Measurements from ENCODE around the gene MARCOL. TPM values are rescaled to one million over a fixed set of nuclear protein-coding genes. Genes with fewer than 3 reads are reported as not detected.

The MARCOL gene
- total RNA-seq, 2 experiments from 2014 or later = not detected

GRCh38 chr5:148221508-148221907, 16.8 kb upstream of the MARCOL start:
- ATAC-seq = no peak
- ChIA-PET CTCF (interaction anchor here (0.6 kb wide), 1 partner anchor 44 kb away, joined by 3 read pairs; no protein-coding TSS in a partner anchor), POLR2A (no interaction called here)

GRCh38 chr5:148224117-148224742, 14.1 kb upstream of the MARCOL start:
- Mint-ChIP-seq H3K4me3 (no peak overlapping the region), H3K36me3 (ENCODE audit: low read depth) (no peaks in the 10 kb centered on the region), H3K27ac (no peak overlapping the region), H3K4me1 (no peaks in the 10 kb centered on the region), H3K27me3 (peaks cover 2% of the 10 kb centered on the region), H3K9me3 (ENCODE audit: low read depth) (no peaks in the 10 kb centered on the region)
- ChIA-PET CTCF (no interaction called here), POLR2A (no interaction called here)
- no peak for ATAC-seq
- no peak for DNase-seq
- intact Hi-C loops (cut with DNase I, micrococcal nuclease) = no loop called here

More at GRCh38 chr5:148221508-148221907, 16.8 kb upstream of the MARCOL start:
- Mint-ChIP-seq H3K9me3 (ENCODE audit: low read depth) (no peaks in the 10 kb centered on the region), H3K36me3 (ENCODE audit: low read depth) (no peaks in the 10 kb centered on the region), H3K4me1 (no peaks in the 10 kb centered on the region), H3K27ac (no peak overlapping the region), H3K27me3 (peaks cover 2% of the 10 kb centered on the region), H3K4me3 (no peak overlapping the region)
- intact Hi-C loops (cut with DNase I, micrococcal nuclease) = no loop called here
- DNase-seq = no peak

GRCh38 chr5:148228392-148228984, 9.8 kb upstream of the MARCOL start:
- Mint-ChIP-seq H3K4me1 (no peaks in the 10 kb centered on the region), H3K9me3 (ENCODE audit: low read depth) (peaks cover 1% of the 10 kb centered on the region), H3K36me3 (ENCODE audit: low read depth) (no peaks in the 10 kb centered on the region), H3K27ac (no peak overlapping the region), H3K27me3 (no peaks in the 10 kb centered on the region), H3K4me3 (no peak overlapping the region)
- intact Hi-C loops (cut with DNase I, micrococcal nuclease) = no loop called here
- DNase-seq (no peak), ATAC-seq (no peak)
- POLR2A ChIA-PET = no interaction called here
- CTCF ChIA-PET = no interaction called here

- H3K9me3 Mint-ChIP-seq (ENCODE audit: low read depth) = peaks cover 1% of the 10 kb centered on the region
- H3K27me3 Mint-ChIP-seq = no peaks in the 10 kb centered on the region
- intact Hi-C loops (cut with DNase I, micrococcal nuclease) = no loop called here
- H3K36me3 Mint-ChIP-seq (ENCODE audit: low read depth) = no peaks in the 10 kb centered on the region
- H3K27ac Mint-ChIP-seq = no peak overlapping the region
- no peaks in the 10 kb centered on the region for H3K4me1 Mint-ChIP-seq
- POLR2A ChIA-PET = no interaction called here
- no peak for ATAC-seq
- no peak for DNase-seq
- CTCF ChIA-PET = no interaction called here
- no peak overlapping the region for H3K4me3 Mint-ChIP-seq
These were observed 8.5 kb upstream of the MARCOL start for GRCh38 chr5:148229840-148230239.

- intact Hi-C loops (cut with DNase I, micrococcal nuclease) = no loop called here
- ATAC-seq = no peak
- no peaks in the 10 kb centered on the region for H3K4me1 Mint-ChIP-seq
- DNase-seq = no peak
- H3K27ac Mint-ChIP-seq = no peak overlapping the region
- H3K27me3 Mint-ChIP-seq = no peaks in the 10 kb centered on the region
- H3K36me3 Mint-ChIP-seq (ENCODE audit: low read depth) = no peaks in the 10 kb centered on the region
- H3K9me3 Mint-ChIP-seq (ENCODE audit: low read depth) = peaks cover 1% of the 10 kb centered on the region
- CTCF ChIA-PET = no interaction called here
- POLR2A ChIA-PET = no interaction called here
- H3K4me3 Mint-ChIP-seq = no peak overlapping the region
These were observed 8.1 kb upstream of the MARCOL start for GRCh38 chr5:148230240-148230639.

GRCh38 chr5:148237785-148238417, 424 bp upstream of the MARCOL start:
- Mint-ChIP-seq H3K4me1 (no peaks in the 10 kb centered on the region), H3K36me3 (ENCODE audit: low read depth) (no peaks in the 10 kb centered on the region), H3K4me3 (no peak overlapping the region), H3K27me3 (peaks cover 6% of the 10 kb centered on the region), H3K27ac (no peak overlapping the region), H3K9me3 (ENCODE audit: low read depth) (no peaks in the 10 kb centered on the region)
- DNase-seq = no peak
- no peak for ATAC-seq
- intact Hi-C loops (cut with DNase I, micrococcal nuclease) = no loop called here
- ChIA-PET POLR2A (no interaction called here), CTCF (interaction anchor here (0.6 kb wide), 1 partner anchor 880 kb away, joined by 3 read pairs; no protein-coding TSS in a partner anchor)

GRCh38 chr5:148248894-148249293, 10.6 kb downstream of the MARCOL start:
- ATAC-seq = no peak
- Mint-ChIP-seq H3K27me3 (peaks cover 5% of the 10 kb centered on the region), H3K4me3 (no peak overlapping the region), H3K4me1 (no peaks in the 10 kb centered on the region), H3K9me3 (ENCODE audit: low read depth) (peaks cover 4% of the 10 kb centered on the region), H3K27ac (no peak overlapping the region), H3K36me3 (ENCODE audit: low read depth) (no peaks in the 10 kb centered on the region)
- no peak for DNase-seq
- ChIA-PET POLR2A (no interaction called here), CTCF (no interaction called here)
- intact Hi-C loops (cut with DNase I, micrococcal nuclease) = no loop called here

- DNase-seq (no peak), ATAC-seq (no peak)
- CTCF ChIA-PET = no interaction called here
- Mint-ChIP-seq H3K27ac (no peak overlapping the region), H3K9me3 (ENCODE audit: low read depth) (peaks cover 17% of the 10 kb centered on the region), H3K4me3 (no peak overlapping the region), H3K27me3 (peaks cover 2% of the 10 kb centered on the region), H3K36me3 (ENCODE audit: low read depth) (peaks cover 4% of the 10 kb centered on the region), H3K4me1 (no peaks in the 10 kb centered on the region)
- POLR2A ChIA-PET = no interaction called here
- intact Hi-C loops (cut with DNase I, micrococcal nuclease) = no loop called here
These were observed 17.1 kb downstream of the MARCOL start for GRCh38 chr5:148255456-148255855.

- DNase-seq (no peak), ATAC-seq (no peak)
- peaks cover 17% of the 10 kb centered on the region for H3K9me3 Mint-ChIP-seq (ENCODE audit: low read depth)
- H3K27me3 Mint-ChIP-seq = peaks cover 2% of the 10 kb centered on the region
- H3K27ac Mint-ChIP-seq = no peak overlapping the region
- ChIA-PET POLR2A (no interaction called here), CTCF (no interaction called here)
- no peak overlapping the region for H3K4me3 Mint-ChIP-seq
- intact Hi-C loops (cut with DNase I, micrococcal nuclease) = no loop called here
- no peaks in the 10 kb centered on the region for H3K4me1 Mint-ChIP-seq
- peaks cover 4% of the 10 kb centered on the region for H3K36me3 Mint-ChIP-seq (ENCODE audit: low read depth)
These were observed 21.0 kb downstream of the MARCOL start for GRCh38 chr5:148259288-148259687.

- ChIA-PET CTCF (no interaction called here), POLR2A (no interaction called here)
- no peak overlapping the region for H3K4me3 Mint-ChIP-seq
- H3K4me1 Mint-ChIP-seq = no peaks in the 10 kb centered on the region
- H3K27ac Mint-ChIP-seq = no peak overlapping the region
- DNase-seq (no peak), ATAC-seq (no peak)
- peaks cover 20% of the 10 kb centered on the region for H3K9me3 Mint-ChIP-seq (ENCODE audit: low read depth)
- peaks cover 4% of the 10 kb centered on the region for H3K36me3 Mint-ChIP-seq (ENCODE audit: low read depth)
- peaks cover 2% of the 10 kb centered on the region for H3K27me3 Mint-ChIP-seq
- intact Hi-C loops (cut with DNase I, micrococcal nuclease) = no loop called here
These were observed 22.9 kb downstream of the MARCOL start for GRCh38 chr5:148261221-148261620.

GRCh38 chr5:148267962-148268361, 29.6 kb downstream of the MARCOL start:
- ChIA-PET POLR2A (no interaction called here), CTCF (no interaction called here)
- H3K36me3 Mint-ChIP-seq (ENCODE audit: low read depth) = no peaks in the 10 kb centered on the region
- H3K9me3 Mint-ChIP-seq (ENCODE audit: low read depth) = peaks cover 5% of the 10 kb centered on the region
- ATAC-seq (no peak), DNase-seq (no peak)
- peaks cover 2% of the 10 kb centered on the region for H3K27me3 Mint-ChIP-seq
- H3K27ac Mint-ChIP-seq = no peak overlapping the region
- no peaks in the 10 kb centered on the region for H3K4me1 Mint-ChIP-seq
- no peak overlapping the region for H3K4me3 Mint-ChIP-seq
- intact Hi-C loops (cut with DNase I, micrococcal nuclease) = no loop called here

GRCh38 chr5:148268566-148268965, 30.2 kb downstream of the MARCOL start, which contains the start of gene SPINK13:
SPINK13 (plus strand) TSS chr5:148268794; CDS start chr5:148270073, 1,279 bp downstream.
- peaks cover 5% of the 10 kb centered on the region for H3K9me3 Mint-ChIP-seq (ENCODE audit: low read depth)
- POLR2A ChIA-PET = no interaction called here
- peaks cover 2% of the 10 kb centered on the region for H3K27me3 Mint-ChIP-seq
- no peak for DNase-seq
- intact Hi-C loops (cut with DNase I, micrococcal nuclease) = no loop called here
- H3K27ac Mint-ChIP-seq = no peak within 1 kb of the TSS
- CTCF ChIA-PET = no interaction called here
- no peaks in the 10 kb centered on the region for H3K4me1 Mint-ChIP-seq
- H3K4me3 Mint-ChIP-seq = no peak within 1 kb of the TSS
- no peaks in the 10 kb centered on the region for H3K36me3 Mint-ChIP-seq (ENCODE audit: low read depth)
- ATAC-seq = no peak
